CD4-positive, alpha-beta T cell treated with Interleukin-21 for 1 hour (primary cell): Measurements from ENCODE around the gene NEK7.

Source experiments
- DNase-seq: peaks from one replicate; pipeline ENCODE4 v3.0.0-alpha.2; 2020

The NEK7 gene

GRCh38 chr1:198263186-198263585, 106.4 kb downstream of the NEK7 start:
- no peak for DNase-seq

- no peak for DNase-seq
Observed at GRCh38 chr1:198264282-198264681, 107.5 kb downstream of the NEK7 start.

DNA sequence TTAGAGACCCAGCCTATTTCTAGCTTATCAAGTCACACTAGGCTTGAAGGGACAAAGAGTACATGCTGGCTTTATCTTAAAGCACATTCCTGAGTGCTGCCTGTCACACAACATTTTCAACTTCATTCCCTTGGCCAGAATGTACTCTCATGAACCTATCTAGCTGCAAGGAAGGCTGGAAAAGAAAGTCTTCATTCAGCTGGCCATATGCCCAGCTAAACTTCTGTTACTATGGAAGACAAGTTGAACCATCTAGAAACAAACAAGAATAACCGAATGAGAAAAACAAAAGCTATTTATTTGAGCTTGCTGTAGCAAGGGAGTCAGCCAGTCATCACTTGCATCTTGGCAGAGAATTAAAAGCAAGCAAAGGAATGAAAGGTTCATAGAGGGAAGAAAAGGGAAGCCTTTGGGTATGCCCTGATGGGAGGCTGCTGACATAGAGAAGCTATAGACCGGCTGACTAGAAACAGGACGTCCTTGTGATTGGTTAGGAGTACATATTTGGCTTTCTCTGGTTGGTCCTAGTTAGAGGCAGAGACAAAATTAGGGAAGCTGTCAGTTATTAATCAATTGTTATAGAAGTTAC, 108.4 kb downstream of the NEK7 start:
- DNase-seq = no peak

GRCh38 chr1:198267056-198267455, 110.3 kb downstream of the NEK7 start:
- DNase-seq = no peak

DNA sequence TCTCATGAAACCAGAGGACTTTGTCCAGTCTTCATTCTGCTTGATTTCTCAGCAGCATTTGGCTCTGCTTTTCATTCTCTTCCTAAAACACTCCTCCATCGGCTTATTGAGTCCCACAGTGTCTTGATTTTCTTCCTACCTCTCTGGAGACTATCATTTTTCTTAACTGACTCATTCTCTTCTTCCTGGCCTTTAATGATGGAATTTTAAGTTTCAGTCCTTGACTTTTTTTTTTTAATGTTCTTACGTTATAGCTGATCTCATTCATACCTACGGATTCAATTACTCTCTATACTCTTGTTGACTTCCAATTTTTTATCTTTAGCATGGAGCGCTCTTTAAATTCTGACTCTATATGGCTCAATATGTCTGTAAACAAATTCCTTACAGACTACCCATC, 111.1 kb downstream of the NEK7 start:
- DNase-seq = no peak

DNA sequence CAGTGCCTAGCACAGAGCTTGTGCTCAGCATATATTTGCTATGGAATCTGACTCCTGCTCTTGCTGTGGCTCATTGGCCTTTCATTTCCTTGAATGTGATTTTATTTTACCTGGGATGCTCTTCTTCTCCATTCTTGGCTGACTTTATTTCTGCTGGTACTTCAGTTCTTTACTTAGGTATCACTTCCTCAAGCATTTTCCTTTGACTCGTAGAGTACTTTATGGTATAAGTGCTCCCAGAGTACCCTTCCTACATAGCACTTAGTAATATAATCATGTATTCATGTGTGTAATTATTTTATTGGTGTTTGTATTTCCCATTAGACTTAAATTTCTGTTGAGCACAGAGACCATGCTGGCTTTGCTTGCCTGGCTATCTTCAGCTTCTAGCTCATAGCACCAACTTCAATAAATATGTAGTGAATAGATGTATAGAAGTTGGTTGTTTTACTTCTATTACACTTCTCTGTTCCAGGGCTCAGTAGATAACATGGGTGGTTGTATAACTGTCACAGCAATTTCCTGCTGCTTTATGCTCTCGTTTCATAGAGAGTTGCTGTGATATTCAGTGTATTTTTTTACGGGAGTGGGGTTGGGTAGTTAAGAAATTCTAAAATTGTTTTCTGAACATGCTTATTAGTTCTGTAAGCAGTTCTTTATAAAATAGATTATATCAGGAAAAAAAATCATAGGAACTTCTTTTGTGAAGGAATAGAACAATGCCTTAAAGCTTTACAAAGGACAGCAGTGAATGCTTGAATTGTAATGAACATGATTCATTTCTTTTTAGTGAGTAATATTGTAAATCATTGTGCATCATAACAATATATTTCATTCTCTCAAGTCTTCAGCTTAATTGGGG, 112.2 kb downstream of the NEK7 start:
- DNase-seq = no peak

- DNase-seq = no peak
Observed at GRCh38 chr1:198269646-198269940, 112.8 kb downstream of the NEK7 start.

- no peak for DNase-seq
Observed at GRCh38 chr1:198270273-198270828, 113.6 kb downstream of the NEK7 start.

DNA sequence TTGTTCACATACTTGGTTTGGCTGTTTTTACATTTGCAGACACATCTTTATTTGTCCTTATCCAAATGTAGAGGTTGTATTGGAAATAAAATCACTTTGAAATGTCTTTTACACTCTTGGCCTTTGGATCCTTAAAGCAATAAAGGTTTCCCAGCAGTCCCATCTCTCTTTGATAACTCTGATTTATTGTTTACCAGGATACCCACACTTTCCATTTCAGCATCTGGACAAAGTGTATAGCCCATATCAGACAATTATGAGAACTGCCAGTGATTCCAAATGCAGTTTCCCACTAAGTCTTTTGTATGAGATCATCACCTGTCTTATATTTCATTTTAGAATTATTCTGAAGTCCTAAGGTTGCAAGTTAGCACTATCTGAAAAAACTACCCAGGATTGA, 114.7 kb downstream of the NEK7 start:
- no peak for DNase-seq

DNA sequence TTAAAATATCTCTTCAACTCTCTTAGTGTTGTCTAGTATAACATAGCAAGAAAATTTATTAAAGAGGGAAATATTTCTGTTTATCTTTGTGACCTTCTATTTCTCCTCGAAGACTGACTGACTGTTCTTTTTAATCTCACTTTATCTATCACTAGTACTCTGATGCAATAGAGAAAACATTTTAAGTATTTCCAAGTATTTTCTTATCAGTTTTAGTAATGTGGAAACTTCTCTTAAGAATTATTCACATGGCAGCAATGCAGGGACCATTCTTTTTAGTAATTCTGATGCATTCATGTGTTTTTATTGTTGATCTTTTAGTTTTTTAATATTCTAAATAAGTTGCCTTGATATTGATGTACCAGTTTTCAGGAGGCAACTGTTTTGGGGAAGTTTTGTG, 115.7 kb downstream of the NEK7 start:
- no peak for DNase-seq

DNA sequence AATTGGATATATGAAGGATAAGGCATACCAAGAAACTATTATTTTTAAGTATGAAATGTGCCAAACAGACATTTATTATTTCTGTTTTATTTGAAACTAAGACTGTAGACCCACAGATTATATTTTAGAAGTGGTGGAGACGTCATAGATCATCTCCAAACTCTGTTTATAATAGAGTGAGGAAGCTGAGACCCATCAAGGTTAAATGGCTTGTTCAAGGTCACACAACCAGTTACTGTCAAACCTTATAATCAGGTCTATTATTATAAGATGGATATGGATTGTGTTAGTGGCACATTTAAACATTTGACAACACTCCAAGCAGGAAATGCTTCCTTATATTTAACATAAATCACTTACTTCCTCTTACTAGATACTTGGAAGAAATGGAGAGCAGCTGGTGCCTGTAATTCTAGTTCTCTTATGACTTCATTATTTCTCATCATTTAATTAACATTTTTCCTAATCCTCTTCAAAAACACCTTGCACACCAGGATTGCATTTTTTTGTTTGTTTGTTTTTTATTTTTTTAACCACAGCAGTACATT, 117.0 kb downstream of the NEK7 start:
- DNase-seq = no peak

DNA sequence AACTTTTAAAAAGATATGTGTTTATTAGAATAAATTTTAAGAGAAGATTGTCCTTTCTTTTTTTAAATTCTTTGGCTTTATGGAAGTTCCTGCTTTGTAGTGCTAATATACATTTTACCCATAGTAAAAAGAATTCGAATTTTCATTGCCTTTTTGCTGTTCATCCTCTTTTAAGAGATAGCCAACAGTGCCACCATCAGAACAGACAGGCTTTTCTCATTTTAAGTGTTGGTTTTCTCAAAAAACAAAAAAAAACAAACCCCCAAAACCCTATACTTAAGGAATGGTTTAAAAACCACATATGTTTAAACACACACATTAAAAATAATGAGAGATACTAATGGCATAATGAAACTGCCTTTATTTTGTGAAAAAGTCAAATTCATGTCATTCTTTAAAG, 118.8 kb downstream of the NEK7 start:
- DNase-seq = no peak

DNA sequence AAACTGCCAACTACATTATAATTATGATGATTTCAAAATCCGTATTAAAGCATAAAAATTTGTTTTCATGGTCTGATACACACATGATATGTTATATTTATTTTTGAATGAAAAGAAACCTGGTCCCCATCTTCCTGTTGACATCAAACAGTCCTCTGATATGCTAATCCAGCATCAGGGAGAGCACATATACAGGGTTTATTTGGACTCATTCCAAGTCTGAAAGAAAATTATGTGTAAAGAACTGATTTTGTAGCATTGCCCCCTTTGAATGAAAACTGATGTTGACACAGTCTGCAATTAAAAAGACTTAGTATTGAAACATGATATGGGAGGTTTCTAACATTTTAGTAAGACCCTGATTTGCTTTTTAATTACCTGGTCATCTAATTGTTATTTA, 119.4 kb downstream of the NEK7 start:
- DNase-seq = no peak

GRCh38 chr1:198278943-198279342, 122.1 kb downstream of the NEK7 start:
- no peak for DNase-seq

GRCh38 chr1:198280080-198280479, 123.3 kb downstream of the NEK7 start:
- DNase-seq = no peak

DNA sequence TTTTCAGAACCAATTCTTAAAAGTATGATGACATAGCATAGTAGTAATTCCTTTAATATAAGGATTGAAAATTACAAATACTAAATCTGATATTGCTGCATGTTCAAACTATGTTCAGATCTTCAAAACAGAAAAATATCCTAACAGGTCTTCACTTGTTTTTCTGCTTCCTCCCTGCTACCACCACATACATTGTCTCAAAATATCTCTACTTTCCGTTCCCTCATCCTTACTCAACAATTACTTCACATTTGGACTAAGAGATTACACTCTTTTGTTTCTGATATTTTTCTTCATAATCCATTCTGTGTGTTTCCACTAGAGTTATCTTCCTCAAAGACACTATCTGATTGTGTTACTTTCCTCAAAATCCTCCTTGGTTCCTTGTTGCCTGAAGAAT, 125.1 kb downstream of the NEK7 start:
- no peak for DNase-seq

DNA sequence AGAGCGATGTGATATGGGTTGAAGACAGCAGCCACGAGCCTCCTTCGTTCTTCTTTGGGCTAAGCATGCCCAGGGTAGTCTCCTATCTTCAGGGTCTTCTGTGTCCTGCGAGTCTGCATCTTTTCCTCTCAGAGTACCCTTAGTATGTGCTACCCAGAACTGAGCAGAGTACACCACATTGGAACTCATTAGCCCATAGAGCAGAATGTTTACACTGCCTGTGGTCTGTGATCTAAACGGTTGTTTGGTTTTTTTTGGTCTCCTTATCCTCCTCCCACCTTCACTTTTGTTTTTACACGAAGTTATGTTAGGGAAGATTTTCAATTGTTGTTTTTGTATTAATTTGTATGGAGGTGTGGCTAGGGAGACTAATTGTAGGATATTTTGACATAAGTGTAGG, 126.4 kb downstream of the NEK7 start:
- no peak for DNase-seq

- no peak for DNase-seq
Observed at GRCh38 chr1:198287916-198288315, 131.1 kb downstream of the NEK7 start.

- no peak for DNase-seq
Observed at GRCh38 chr1:198290089-198290683, 133.4 kb downstream of the NEK7 start.

GRCh38 chr1:198291036-198291435, 134.2 kb downstream of the NEK7 start:
- no peak for DNase-seq

DNA sequence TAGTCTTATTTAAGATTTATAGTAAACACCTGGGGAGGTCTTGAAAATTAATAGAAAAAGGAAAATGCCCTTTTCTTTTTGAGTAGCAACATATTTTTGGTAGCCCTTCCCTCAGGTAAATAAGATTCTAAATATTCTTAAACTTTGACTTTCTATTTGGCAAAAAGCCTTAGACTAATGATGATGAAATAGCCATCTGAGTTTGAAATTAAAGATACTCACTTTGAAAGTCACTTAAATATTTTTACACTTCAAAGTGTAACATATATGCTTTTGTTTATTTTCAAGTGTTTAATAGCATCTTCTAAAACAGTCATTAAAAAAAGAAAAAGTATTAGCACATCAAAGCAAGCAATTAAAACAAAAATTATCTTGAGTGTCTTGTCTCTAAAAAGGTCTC, 135.1 kb downstream of the NEK7 start:
- DNase-seq = no peak

- no peak for DNase-seq
Observed at GRCh38 chr1:198295225-198295624, 138.4 kb downstream of the NEK7 start.

- DNase-seq = no peak
Observed at GRCh38 chr1:198295971-198296370, 139.2 kb downstream of the NEK7 start.

GRCh38 chr1:198297281-198297680, 140.5 kb downstream of the NEK7 start:
- no peak for DNase-seq
